Activated effector memory CD4-positive, alpha-beta T cell treated with anti-CD3 and anti-CD28 coated beads, Interleukin-2, amount 50 U/mL, for 16 hours (primary cell): ENCODE data around the gene C1RL.
"Not testable (repeated sequence)": the region's sequence is repeated elsewhere in the genome, so short reads cannot be mapped to it uniquely, and the experiment has no call there.

ENCODE experiments used
- DNase-seq: peaks from one replicate; pipeline ENCODE4 v3.0.0-alpha.2; 2020

C1RL gene

DNA sequence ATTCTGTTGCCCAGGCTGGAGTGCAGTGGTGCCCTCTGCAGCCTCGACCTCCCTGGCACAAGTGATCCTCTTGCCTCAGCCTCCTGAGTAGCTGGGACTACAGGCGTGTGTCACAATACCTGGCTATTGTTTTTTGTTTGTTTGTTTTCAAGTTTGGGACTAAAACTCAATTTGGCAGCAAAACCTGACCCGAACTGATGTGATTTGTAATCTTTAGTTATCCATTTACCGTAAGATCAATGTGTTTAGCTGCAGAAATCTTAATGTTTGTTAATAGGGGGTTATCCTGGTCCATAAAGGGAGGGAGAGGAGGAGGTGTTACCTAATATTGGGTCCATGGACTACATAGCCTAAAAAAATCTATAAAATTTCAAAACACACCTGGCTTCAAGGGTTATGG is 49.2 kb downstream of the C1RL start:
- no peak for DNase-seq

DNA sequence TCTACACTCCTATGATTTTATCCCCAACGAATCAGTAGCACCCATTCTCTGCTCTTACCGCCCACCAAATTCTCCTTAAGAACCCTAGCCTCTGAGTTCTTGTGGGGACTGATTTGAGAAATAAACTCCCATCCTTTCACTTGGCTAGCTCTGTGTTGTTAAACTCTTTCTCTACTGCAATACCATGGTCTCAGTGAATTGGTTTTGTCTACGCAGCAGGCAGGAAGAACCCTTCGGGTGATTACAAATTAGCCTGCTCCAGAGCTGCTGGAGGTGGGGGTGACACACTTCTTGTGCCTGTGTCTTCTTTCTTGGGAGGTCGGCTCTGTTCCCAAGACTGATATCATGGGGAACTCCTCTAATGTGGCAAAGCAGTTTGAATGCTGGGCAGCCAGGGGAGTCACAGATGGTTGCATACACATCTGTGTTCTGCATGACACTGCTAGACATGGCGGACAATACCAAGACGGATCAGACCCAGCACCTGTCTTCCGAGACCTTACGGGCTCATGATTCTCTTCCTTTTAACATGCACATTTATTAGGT is 50.1 kb downstream of the C1RL start:
- no peak for DNase-seq

DNA sequence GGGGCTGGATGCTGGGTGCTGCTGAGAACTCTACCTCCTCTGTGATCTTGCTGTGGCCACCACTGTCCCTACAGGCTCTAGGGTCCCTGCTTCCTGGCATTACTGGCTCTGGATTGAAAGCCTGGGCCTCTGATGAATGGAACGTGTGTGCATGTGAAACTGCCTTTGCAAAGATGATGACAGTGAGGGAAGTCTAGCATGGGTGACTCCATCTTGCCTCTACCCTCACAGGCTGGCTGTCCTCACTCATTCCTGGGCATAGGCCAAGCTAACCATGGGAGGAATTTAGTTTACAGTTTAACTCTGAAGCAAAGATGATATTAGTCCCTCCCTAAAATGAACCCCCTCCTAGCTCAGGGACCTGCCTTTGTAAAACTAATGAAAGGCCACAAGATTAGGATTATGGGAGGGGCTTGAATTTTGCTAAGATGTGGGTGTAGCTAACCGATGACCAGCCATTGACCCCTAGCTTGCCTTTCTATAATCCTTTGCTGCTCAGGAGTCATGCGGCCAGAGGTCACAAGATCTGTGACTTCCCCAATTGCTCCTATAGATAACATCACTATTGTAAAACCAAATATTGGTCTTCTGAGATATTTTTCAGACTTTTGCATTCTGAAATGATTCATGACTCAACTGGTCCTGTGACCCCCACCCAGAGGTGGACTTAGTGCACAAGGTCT is 50.7 kb downstream of the C1RL start:
- DNase-seq = no peak

DNA sequence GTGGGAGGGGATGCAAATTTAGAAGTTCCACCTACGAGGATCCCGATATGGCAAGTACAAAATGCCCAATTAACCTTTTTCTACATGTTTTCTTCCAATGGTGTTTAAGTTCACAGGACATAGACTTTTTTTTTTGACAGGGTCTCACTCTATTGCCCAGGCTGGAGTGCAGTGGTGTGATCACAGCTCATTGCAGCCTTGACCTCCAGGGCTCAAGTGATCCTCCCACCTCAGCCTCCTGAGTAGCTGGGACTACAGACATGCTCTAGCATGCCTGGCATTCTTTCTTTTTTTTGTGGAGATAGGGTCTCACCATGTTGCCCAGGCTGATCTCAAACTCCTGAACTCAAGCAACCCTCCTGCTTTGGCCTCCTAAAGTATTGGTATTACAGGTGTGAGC is 53.3 kb downstream of the C1RL start:
- not testable (repeated sequence) for DNase-seq

DNA sequence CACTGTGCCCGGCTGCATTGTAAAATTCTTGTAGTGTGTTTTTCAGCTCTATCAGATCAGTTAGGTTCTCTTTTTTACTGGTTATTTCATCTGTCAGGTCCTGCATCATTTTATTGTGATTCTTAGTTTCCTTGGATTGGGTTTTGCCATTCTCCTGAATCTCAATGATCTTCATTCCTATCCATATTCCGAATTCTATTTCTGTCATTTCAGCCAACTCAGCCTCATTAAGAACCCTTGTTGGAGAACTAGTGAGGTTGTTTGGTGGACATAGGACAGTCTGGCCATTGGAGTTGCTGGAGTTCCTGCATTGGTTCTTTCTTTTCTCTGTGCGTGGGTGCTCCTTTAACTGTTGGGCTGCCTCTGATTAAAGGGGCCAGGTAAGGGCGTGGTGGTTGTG is 54.1 kb downstream of the C1RL start:
- DNase-seq = no peak

DNA sequence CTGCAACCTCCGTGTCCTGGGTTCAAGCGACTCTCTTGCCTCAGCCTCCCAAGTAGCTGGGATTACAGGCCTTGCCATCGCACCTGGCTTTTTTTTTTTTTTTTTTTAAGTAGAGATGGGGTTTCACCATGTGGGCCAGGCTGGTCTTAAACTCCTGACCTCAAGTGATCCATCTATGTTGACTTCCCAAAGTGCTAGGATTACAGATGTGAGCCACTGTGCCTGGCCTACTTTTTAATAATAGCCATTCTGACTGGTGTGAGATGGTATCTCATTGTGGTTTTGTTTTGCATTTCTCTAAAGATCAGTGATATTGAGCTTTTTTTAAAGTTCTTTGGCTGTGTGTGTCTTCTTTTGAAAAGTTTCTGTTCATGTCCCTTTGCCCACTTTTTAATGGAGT is 59.0 kb downstream of the C1RL start:
- DNase-seq = not testable (repeated sequence)

DNA sequence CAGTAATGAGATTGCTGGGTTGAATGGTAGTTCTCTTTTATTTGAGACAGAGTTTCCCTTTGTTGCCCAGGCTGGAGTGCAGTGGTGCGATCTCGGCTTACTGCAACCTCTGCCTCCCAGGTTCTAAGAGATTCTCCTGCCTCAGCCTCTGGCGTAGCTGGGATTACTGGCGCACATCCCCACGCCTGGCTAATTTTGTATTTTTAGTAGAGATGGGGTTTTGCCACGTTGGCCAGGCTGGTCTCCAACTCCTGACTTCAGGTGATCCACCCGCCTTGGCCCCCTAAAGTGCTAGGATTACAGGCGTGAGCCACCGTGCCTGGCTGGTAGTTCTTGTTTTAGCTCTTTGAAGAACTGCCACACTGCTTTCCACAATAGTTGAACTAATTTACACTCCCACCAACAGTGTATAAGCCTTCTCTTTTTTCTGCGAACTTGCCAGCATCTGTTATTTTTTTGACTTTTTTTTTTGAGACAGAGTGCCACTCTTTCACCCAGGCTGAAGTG is 59.5 kb downstream of the C1RL start:
- not testable (repeated sequence) for DNase-seq

DNA sequence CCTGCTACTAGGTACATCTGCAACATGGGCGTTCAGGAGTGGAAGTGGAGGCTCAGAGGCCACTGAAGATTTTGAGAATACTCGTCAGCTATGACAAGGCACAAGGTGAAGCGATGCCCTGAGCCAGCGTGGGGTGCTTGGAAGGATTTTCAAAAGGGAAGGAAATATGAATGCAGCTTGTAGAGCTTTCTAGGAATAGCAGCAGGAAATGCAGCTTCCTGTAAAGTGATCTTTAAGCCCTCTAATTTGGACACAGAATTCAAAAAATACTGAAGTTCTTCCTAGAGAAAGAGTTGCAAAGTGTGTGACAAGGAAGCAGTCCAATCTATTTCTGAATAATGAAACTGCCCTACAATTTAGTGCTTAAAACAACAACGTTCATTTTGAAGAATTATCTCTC is 61.7 kb downstream of the C1RL start:
- no peak for DNase-seq

DNA sequence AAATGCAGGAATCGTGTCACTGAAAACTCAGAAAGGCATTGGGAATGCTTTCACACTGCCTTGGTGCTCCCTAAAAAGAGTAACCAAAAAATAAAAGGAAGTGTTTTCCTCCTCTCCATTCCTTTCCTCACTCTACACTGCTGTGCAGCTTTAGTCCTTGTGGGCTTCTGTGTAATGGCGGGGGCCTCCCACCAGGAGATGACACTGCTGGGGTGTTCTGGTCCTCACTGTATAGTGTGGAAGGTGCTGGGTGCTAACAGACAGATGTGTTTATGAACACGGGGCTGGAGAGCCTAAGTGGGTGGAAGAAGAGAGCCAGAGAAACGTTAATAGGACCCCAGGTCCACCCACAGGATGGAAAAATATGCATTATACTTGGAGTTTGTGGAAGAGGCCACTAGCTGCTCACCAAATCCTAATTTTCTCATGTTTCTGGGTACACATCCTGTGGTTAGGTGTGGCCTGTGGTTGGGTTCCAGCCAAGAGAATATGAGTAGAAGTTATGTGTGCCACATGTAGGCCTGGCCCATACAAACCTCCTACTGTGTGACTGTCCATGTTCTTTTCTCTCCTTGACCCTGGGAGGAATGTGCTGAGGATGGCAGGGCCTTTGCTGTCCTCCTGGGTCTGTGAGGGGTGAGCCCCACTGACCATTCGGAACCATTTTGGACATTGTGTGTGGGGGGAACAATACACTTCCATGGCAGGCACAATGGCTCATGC is 62.5 kb downstream of the C1RL start:
- no peak for DNase-seq

DNA sequence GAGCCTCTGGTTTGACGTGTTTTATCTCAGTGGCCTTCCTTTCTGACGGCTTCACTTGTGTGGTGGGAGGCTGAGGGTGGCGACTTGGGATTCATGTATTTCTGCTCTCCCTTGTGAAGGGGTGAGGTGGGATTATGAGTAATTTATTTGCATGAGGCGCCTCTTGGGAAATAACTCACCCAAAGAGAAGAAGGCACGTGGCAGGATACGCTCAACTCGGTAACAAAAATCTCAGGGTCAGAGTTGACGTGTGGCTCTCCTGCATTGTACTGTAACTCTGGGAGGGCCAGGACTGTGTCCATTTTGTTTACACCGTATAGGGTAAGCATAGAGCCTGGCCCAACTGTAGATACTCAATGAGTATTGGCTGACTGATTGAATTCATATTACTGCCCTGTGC is 63.1 kb downstream of the C1RL start:
- DNase-seq = no peak
